ENCODE data around the gene TAS2R39. TPM values are rescaled to one million over a fixed set of nuclear protein-coding genes. Genes with fewer than 3 reads are reported as not detected.

The TAS2R39 gene
- total RNA-seq, 4 donors from 2014 or later = not detected

GRCh38 chr7:143203386-143203785 lies 20.2 kb downstream of the TAS2R39 start:
- TF ChIP-seq, protein P1, sequence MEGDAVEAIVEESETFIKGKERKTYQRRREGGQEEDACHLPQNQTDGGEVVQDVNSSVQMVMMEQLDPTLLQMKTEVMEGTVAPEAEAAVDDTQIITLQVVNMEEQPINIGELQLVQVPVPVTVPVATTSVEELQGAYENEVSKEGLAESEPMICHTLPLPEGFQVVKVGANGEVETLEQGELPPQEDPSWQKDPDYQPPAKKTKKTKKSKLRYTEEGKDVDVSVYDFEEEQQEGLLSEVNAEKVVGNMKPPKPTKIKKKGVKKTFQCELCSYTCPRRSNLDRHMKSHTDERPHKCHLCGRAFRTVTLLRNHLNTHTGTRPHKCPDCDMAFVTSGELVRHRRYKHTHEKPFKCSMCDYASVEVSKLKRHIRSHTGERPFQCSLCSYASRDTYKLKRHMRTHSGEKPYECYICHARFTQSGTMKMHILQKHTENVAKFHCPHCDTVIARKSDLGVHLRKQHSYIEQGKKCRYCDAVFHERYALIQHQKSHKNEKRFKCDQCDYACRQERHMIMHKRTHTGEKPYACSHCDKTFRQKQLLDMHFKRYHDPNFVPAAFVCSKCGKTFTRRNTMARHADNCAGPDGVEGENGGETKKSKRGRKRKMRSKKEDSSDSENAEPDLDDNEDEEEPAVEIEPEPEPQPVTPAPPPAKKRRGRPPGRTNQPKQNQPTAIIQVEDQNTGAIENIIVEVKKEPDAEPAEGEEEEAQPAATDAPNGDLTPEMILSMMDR (IDR thresholded peaks at IDR 0.05; ENCODE audit: low read depth) = no peak

- TF ChIP-seq, protein P1 (IDR thresholded peaks at IDR 0.05; ENCODE audit: low read depth) = no peak
Measured at GRCh38 chr7:143205560-143206293, 22.5 kb downstream of the TAS2R39 start.

DNA sequence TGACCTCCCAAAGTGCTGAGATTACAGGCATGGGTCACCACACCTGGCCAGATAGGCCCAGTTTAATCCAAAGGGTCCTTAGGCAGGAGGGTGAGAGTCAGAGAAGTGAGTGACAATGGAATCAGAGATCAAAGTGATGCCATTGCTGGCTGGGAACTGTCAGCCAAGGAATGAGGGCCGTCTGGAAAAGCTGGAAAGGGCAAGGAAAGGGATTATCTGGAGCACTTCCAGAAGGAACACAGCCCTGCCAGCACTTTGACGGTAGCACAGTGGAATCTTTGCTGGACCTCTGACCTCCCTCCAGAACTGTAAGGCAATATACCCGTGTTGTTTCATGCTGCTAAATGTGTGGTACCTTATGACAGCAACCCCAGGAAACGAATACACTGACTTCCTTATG lies 27.3 kb downstream of the TAS2R39 start:
- TF ChIP-seq, protein P1 (IDR thresholded peaks at IDR 0.05; ENCODE audit: low read depth) = no peak

DNA sequence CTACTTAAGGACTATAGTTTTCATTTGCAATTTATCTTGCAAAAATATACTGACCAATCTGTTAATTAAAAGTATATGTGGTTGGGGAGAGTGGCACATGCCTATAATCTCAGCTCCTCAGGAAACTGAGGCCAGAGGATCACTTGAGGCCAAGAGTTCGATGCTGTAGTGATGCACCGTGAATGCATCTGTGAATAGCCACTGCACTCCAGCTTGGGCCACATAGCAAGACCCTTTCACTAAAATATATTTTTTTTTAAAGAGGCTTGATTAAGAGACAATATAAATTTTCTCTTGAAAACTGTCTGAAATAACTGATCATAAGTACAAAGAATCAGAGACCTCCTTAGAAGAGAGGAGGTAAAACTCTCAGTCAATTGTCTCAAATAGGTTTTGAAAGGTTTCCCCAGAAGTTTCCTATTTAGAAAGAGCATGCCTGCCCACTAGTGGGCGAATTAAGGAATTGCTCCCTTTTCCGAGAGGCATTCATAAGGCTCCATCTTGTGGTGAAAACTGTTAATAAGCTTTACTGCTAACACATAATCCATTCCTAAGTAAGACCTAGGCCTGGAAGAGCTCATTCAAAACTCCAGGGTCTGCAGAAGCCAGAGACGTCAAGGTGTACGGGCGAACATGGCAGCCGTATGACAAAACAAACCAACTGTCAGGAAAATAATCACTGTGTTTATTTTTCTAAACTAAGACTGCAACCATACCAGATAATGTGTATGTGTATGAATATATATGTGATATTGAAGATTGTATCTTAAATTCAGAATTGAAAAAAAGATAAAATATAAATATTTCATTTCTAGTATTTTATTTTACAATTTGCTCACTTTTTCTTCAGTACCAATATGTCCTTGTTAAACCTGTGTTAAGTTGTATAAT lies 31.8 kb downstream of the TAS2R39 start:
- TF ChIP-seq, protein P1 (IDR thresholded peaks at IDR 0.05; ENCODE audit: low read depth) = no peak

DNA sequence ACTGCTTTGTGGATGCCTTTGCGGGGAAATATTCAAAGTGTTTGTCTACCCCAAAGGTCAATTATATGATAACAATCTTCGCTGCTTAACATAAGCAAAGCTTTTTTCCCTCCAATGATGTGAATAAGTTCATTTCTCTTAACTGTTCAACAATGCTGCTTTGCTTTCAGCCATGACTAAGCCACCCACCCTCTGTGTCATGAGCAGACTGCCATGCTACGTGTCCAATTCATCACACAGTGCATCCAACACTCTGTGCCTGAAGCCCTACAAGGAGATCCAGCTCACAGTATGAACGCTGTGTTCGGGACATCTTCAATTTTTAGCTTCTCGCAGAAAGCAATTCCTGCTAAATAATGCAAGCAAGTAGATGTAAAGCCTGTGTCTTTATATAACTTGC lies 32.9 kb downstream of the TAS2R39 start:
- TF ChIP-seq, protein P1 (IDR thresholded peaks at IDR 0.05; ENCODE audit: low read depth) = no peak

- TF ChIP-seq, protein P1 (IDR thresholded peaks at IDR 0.05; ENCODE audit: low read depth) = no peak
Measured at GRCh38 chr7:143216686-143217085, 33.5 kb downstream of the TAS2R39 start.

GRCh38 chr7:143217806-143218205 lies 34.6 kb downstream of the TAS2R39 start:
- TF ChIP-seq, protein P1 (IDR thresholded peaks at IDR 0.05; ENCODE audit: low read depth) = no peak

All from subcutaneous adipose tissue (tissue), 4 donors.